ENCODE results near the gene INTS4.
"Not testable (repeated sequence)": the region's sequence is repeated elsewhere in the genome, so short reads cannot be mapped to it uniquely, and the experiment has no call there.

The INTS4 gene, protein sequence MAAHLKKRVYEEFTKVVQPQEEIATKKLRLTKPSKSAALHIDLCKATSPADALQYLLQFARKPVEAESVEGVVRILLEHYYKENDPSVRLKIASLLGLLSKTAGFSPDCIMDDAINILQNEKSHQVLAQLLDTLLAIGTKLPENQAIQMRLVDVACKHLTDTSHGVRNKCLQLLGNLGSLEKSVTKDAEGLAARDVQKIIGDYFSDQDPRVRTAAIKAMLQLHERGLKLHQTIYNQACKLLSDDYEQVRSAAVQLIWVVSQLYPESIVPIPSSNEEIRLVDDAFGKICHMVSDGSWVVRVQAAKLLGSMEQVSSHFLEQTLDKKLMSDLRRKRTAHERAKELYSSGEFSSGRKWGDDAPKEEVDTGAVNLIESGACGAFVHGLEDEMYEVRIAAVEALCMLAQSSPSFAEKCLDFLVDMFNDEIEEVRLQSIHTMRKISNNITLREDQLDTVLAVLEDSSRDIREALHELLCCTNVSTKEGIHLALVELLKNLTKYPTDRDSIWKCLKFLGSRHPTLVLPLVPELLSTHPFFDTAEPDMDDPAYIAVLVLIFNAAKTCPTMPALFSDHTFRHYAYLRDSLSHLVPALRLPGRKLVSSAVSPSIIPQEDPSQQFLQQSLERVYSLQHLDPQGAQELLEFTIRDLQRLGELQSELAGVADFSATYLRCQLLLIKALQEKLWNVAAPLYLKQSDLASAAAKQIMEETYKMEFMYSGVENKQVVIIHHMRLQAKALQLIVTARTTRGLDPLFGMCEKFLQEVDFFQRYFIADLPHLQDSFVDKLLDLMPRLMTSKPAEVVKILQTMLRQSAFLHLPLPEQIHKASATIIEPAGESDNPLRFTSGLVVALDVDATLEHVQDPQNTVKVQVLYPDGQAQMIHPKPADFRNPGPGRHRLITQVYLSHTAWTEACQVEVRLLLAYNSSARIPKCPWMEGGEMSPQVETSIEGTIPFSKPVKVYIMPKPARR

DNA sequence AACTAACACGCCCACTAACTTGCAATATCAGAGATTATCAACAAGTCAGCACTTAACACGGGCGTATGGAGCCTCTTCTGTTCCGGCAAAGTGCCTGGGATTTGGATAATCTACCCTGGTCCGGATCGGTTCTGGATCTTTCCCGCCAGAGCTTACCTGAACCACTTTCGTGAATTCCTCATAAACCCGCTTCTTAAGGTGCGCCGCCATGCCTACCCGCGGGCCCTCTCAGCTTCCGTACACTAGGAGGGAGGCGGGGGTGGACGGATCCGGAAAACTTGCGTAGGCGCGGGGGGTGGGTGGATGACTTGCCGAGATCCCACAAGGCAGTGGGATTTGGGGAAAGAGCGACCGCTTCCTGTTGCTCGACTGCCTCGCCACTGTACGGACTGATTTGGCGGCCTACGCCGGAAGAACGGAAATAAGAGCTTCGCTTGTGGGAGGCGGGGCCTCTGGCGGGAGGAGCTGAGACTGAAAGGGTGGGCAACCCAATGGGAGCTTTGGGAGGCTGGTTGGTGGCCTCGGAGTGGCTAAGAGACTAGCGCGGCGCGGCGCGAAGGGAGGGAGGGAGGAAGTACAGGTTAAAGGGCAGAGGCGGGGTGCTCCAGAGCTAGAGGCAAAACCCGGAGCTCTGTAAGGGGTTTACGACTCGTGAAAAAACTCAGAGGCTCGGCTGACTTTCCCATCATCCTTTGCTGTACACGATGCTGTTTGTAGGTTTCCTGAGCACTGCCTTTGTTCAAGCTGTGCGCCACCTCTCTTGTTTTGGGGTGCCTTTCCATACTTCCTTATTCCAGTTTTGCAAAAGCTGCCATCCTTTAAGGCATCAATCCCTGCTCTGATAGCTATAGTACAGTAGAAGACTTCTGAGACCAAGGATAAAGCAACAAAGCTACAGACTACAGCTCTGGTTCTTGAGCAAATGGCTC is at the start of gene INTS4:
Gene INTS4, minus strand, starts transcription at position 235 of the 929 bp plus-strand sequence. Its CDS starts 25 bp downstream, at position 210.
- peak; percentile 99 for DNase-seq (ENCODE audit: extremely low read depth, low read depth)
- H3K4me3 ChIP-seq (replicated peaks; ENCODE audit: low read depth, low read length): peak within 1 kb of the TSS; percentile 93
- TF ChIP-seq, protein P1, sequence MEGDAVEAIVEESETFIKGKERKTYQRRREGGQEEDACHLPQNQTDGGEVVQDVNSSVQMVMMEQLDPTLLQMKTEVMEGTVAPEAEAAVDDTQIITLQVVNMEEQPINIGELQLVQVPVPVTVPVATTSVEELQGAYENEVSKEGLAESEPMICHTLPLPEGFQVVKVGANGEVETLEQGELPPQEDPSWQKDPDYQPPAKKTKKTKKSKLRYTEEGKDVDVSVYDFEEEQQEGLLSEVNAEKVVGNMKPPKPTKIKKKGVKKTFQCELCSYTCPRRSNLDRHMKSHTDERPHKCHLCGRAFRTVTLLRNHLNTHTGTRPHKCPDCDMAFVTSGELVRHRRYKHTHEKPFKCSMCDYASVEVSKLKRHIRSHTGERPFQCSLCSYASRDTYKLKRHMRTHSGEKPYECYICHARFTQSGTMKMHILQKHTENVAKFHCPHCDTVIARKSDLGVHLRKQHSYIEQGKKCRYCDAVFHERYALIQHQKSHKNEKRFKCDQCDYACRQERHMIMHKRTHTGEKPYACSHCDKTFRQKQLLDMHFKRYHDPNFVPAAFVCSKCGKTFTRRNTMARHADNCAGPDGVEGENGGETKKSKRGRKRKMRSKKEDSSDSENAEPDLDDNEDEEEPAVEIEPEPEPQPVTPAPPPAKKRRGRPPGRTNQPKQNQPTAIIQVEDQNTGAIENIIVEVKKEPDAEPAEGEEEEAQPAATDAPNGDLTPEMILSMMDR (IDR thresholded peaks at IDR 0.05; ENCODE audit: low read depth, low read length, missing control alignments): no peak

DNA sequence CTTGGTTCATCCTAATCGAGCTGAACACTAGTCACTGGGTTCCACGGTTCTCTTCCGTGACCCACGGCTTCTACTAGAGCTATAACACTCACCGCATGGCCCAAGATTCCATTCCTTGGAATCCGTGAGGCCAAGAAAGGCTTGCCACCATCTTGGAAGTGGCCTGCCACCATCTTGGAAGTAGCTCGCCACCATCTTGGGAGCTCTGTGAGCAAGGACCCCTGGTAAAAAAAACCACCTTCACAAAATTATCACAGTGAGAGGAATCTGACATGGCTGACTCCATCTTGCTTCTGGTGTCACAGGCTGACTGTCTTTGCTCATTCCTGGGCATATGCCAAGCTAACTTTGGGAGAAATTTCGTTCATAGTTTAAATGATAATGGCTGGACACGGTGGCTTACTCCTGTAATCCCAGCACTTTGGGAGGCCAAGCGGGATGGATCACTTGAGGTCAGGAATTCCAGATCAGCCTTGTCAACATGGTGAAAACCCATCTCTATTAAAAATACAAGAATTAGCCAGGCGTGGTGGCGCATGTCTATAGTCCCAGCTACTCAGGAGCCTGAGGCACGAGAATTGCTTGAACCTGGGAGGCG is 47.5 kb upstream of the INTS4 start:
- no peak for DNase-seq (ENCODE audit: extremely low read depth, low read depth)
- TF ChIP-seq, protein P1 (IDR thresholded peaks at IDR 0.05; ENCODE audit: low read depth, low read length, missing control alignments): no peak
- H3K4me3 ChIP-seq (replicated peaks; ENCODE audit: low read depth, low read length): no peak overlapping the region

DNA sequence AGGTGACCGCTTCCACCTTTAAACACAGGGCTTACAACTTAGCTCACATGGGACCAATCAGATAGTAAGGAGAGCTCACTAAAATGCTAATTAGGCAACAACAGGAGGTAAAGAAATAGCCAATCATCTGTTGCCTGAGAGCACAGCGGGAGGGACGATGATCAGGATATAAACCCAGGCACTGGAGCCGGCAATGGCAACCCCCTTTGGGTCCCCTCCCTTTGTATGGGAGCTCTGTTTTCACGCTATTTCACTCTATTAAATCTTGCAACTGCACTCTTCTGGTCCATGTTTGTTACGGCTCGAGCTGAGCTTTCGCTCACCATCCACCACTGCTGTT is 46.9 kb upstream of the INTS4 start:
- not testable (repeated sequence) for DNase-seq (ENCODE audit: extremely low read depth, low read depth); H3K4me3 ChIP-seq (replicated peaks; ENCODE audit: low read depth, low read length)

DNA sequence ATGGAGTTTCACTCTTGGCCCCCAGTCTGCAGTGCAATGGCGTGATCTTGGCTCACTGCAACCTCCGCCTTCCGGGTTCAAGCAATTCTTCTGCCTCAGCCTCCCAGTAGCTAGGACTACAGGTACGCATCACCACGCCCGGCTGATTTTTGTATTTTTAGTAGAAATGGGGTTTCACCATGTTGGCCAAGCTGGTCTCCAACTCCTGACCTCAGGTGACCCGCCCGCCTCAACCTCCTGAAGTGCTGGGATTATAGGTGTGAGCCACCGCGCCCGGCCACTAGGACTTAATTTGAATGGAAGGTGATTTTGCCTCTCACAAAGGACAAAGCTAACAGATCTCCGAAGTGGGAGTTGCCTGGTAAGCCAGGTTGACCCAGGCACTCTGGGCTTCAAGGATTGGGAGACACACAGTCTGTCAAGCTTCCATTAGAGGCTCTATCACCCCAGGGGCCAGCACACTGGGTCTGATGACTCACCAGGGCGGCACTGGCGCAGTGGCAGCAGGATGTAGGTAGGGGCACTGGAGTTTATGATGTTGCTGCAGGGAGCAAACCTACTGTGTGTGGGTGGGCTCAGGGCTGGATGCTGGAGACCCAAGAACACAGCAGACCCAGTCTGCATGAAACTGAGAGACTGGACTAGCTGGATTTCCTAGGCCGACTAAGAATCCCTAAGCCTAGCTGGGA is 46.4 kb upstream of the INTS4 start:
- TF ChIP-seq, protein P1 (IDR thresholded peaks at IDR 0.05; ENCODE audit: low read depth, low read length, missing control alignments): no peak
- no peak for DNase-seq (ENCODE audit: extremely low read depth, low read depth)
- no peak overlapping the region for H3K4me3 ChIP-seq (replicated peaks; ENCODE audit: low read depth, low read length)

DNA sequence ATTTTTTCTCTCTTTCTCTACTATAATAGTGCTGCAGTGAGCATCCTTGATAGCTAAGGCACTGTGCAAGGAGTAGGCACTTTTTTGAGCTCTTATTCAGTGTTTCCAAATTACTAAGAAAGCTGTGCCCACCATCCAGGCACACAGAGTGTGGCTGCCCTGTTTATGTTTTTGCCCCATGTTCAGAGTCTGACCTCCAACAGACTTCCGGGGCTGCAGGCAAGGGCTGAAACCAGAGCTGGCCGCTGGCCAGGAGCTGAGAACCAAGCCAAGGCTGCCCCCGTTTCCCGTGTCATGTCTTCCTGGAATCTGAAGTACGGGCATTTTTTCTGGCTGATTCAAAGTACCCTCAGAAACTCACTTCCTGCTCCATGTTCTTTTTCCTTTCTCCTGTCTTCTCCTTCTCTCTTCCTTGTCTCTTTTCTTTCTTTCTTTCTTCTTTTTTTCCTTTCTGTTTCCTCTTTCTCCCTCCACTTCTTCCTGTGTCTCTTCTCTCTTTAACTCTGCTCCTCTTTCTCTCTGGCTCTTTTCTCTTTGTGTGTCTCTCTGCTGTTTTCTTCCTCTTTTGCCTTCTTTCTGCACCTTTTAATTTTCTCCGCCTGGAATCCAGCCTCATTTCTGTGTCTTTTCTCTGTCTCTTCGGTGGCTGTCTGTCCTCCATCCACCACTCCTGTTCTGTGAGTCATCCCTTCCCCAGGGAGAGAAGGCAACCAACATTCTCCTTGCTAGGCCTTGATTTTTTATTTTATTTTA is 45.6 kb upstream of the INTS4 start:
- DNase-seq (ENCODE audit: extremely low read depth, low read depth): peak; percentile 63
- TF ChIP-seq, protein P1 (IDR thresholded peaks at IDR 0.05; ENCODE audit: low read depth, low read length, missing control alignments): no peak
- peak overlapping the region; percentile 20; the same call in 1 of the 2 replicates for H3K4me3 ChIP-seq (replicated peaks; ENCODE audit: low read depth, low read length)

DNA sequence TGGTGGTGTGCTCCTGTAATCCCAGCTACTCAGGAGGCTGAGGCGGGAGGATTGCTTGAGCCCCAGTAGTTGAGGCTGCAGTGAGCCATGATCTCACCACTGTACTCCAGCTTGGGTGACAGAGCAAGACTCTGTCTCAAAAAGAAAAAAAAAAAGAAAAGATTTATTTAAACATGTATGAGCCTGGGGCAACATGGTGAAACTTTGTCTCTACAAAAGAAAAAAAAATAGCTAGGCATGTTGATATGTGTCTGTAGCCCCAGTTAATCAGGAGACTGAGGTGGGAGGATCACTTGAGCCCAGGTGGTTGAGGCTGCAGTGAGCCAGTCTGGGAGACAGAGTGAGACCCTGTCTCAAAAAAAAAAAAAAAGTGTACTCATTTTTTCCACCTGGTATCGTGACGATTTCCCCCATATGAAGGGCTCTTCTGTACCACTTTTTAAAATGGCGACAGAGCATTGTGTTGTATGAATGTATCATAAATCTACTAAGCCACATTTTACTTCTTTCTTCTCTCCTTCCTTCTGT is 45.0 kb upstream of the INTS4 start:
- TF ChIP-seq, protein P1 (IDR thresholded peaks at IDR 0.05; ENCODE audit: low read depth, low read length, missing control alignments): no peak
- no peak overlapping the region for H3K4me3 ChIP-seq (replicated peaks; ENCODE audit: low read depth, low read length)
- no peak for DNase-seq (ENCODE audit: extremely low read depth, low read depth)
